Stimulated activated CD8-positive, alpha-beta memory T cell treated with anti-CD3 and anti-CD28 coated beads, Interleukin-15, amount 100 ng/mL, for 4 hours (primary cell): Measurements from ENCODE around the gene ABHD11.
"Not testable (repeated sequence)": the region's sequence is repeated elsewhere in the genome, so short reads cannot be mapped to it uniquely, and the experiment has no call there.

Source experiments
- DNase-seq, 2 donors: peaks; one replicate each; pipeline ENCODE4 v3.0.0-alpha.2; 2020; ENCODE audit warnings: low read depth in 2 of 2

ABHD11 gene

GRCh38 chr7:73718905-73719805, 19.4 kb downstream of the ABHD11 start, which contains the start of gene STX1A:
Gene STX1A (minus strand): TSS chr7:73719669. CDS start chr7:73719631, 38 bp downstream.
- peak; percentile 44 to 62 for DNase-seq

DNA sequence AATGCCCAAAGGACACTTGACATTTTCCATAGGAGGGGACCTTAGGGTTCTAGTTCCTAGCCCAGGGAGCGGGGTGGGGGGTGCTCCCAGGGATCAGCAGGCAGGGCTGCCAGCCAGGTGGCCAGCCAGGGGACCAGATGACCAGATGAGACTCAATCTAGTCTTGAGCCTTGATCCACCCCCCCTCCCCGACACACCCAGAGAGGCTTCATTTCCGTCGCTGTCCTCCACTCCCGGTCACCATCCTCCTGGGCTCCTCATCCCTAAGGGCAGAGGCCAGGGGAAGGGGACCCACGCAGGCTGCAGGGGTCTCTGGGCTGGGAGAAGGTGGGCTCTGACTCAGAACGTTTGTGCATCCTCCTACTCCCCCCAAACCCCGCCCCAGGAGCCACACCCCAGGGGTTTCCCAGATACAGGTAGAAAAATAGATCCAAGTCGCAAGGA, 20.1 kb downstream of the ABHD11 start:
- DNase-seq: no peak

DNA sequence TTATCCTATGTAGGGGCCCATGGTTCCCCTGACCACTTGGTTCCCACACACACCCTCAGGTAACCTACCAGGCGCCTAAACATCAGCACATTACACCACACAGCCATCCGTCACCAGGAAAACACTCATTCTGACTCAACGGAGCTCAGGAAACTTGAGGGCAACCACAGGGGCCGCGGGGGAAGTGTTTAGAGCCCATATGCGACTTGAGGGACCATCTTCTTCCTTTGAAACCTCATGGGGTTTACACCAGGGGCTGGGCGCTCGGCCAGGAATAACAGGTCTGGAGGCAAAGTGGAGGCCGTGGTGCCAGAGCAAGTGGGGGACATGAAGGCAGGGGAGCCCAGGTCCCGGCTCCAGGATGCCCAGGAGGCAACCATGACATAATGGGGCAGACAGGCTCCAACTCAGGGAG, 20.6 kb downstream of the ABHD11 start:
- peak; percentile 56 to 67 for DNase-seq

- DNase-seq: no peak
Observed at GRCh38 chr7:73717025-73717807, 21.4 kb downstream of the ABHD11 start.

GRCh38 chr7:73716318-73716890, 22.2 kb downstream of the ABHD11 start:
- no peak for DNase-seq

DNA sequence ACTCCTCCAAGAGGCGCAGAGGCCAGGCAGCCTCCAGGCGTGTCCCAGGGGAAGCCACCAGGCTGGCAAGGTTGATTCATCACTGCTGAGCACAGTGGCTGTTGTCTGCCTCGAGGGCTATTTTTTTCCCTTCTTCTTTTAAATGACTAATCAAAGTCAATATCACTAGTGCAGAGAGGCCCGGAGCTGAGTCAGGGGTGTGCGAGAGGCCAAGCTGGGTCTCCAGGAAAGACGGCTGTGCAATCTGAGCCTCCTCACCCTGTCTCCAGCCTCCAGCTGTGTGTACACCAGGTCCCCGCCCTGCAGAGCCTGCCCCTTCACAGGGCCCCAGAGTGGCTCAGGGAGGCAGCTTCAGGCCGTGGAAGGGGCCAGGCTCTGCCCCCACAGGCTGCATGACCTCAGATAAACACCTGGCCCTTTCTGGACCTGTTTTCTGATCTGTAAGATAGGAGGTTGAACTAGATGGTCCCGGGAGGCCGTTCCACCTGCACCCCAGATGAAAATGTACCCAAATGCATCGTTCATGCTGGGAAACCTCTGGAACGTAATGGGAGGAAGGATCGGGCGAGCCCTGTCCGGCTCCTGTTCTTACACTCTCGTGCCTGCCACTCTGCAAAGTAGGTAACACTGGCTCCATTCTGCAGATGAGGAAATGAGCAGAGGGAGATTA, 22.8 kb downstream of the ABHD11 start:
- no peak for DNase-seq

DNA sequence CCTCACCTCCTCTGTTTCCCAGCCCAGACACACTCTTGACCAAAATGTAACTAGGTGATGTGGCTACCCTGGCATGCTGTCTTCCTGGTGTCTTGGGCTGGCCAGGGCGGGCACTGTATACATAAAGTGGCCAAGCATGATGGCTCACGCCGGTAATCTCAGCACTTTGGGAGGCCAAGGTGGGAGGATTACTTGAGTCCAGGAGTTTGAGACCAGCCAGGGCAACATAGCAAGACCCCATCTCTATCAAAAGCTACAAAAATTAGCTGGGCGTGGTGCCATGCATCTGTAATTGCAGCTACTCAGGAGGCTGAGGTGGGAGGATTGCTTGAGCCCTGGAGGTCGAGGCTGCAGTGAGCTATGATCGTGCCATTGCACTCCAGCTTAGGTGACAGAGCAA, 25.3 kb downstream of the ABHD11 start:
- not testable (repeated sequence) for DNase-seq

GRCh38 chr7:73712773-73713172, 25.8 kb downstream of the ABHD11 start:
- DNase-seq: no peak

DNA sequence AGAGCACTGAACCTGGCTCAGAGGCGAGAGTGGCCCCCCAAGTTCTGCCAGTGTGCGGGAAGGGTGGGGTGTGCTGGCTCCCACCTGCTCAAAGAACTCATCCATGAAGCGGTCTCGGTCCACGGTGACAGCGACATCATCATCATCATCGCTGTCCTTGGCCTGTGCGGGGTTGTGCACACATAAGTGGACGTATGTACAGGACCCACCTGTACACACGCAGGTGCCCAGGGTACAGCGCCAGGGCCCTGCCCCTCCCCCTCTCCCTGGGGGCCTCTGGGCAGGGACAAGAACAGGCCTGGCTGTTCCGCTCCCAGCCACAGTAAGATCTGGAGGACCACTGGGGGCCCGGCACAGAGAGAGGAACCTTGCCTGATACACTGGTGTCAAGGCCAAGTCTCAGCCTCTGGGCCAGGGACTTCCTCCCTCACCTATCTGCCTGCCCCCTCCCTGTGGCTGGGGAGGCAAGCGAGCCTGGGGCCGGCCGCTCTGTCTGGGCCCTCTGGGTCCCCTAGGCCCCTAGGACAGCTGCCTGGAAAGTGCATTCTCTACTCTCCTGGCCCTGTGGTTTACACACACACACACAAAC, 29.5 kb downstream of the ABHD11 start:
- DNase-seq: no peak

DNA sequence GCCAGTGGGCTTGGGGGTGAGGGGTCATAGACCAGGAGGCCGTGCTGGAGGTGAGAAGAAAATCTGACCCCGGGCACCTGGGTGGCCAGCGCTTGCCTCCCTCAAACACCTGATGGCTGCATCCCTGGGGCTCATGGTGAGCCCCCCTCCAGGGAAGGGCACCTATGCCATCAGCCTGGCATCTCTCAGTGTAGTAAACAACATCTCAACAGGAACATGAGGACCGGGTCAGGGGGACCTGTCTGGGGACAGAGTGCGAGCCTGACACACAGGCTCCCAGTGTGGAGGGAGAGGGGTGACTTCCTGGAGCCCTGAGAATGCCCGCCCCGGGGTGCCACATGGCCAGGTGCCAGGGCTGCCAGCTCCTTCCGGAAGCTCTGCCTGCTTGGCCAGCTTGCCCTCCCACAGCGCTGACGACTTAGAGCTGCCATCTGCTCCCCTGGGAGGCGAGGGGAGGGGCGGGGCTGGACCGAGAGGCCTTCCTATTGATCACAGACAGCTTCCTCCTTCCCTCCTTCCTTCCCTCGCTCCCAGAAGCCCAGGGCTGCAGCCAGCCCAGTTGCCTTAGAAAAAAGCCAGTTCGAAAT, 31.5 kb downstream of the ABHD11 start:
- DNase-seq: no peak

- no peak for DNase-seq
Observed at GRCh38 chr7:73706126-73707044, 32.2 kb downstream of the ABHD11 start.

- no peak for DNase-seq
Observed at GRCh38 chr7:73705551-73705920, 33.1 kb downstream of the ABHD11 start.

DNA sequence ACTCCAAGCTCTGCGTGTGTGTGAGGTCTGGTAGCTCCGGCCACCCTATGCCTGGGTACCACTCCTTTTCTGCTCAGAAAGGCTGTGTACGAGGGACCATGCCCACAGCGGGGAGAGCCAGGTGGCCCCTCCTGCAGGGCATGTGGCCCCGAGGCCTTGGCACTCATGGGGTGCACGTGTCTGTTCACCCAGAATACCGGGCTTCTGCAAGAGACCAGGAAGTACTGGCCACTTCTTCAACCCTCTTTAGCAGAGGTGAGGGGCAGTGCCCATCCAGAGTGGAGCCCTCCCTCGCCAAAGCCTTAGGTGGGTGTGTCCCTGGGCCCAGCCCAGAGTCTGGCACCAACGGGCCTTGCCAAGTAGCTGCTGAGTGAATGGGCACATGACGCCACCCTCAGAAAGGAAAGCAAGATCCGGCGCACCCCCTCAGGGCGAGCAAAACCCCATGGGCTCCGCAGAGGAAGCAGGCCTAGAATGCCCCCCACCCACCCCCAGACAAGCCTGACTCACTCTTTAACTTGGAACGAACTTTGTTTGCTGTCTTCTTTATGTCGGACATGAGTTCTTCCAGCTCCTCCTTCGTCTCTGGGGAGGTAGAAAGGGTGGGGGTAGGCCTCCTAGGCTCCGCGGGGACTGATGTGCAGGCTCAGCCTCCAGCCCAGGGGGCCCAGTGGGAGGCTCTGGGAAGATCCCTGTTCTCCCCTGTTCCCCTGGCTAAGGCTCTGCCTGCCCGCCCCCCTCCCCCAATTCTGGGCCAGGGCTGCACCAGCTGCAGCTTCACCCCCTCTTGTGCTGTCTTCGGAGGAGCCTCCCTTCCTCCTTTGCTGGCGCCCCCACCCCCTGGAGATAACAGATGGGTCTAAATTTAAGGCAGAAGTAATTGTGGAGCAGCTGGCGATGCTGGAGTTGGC, 33.7 kb downstream of the ABHD11 start:
- no peak for DNase-seq

DNA sequence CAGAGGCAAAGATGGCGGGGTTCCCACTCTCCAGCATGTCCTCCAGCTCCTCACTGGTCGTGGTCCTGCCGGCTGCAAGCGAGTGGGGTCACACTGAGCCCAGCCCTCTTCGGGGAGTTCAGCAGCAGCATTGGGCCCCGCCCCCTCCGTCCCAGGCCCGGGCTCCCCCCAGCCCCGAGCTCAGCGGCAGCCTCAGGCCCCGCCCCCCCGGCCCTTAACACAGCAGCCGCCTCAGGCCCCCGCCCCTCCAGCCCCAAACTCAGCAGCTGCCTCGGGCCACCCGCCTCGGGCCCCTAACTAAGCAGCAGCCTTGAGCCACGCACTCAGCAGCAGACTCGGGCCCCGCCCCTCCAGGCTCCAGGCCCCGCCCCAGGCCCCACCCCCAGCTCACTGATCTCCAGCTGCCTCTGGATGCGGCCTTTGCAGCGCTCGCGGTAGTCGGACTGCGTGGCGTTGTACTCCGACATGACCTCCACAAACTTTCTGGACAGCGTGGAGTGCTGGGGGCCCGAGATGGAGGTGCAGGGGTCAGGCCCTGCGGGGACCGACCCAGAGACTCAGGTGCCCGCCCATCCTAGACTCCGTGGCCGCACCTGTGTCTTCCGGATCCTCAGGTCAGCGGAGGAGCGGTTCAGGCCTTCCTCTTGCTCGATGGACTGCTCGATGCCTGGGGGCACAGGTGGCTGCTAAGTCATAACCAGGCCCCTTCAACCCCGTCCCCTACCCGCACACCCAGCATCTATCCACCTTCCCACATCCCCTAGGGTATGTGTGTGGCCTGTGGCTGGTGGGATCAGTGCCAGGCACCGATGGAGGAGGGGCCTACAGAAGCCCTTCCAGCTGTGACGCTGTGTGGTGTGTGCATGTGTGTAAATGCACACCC, 34.6 kb downstream of the ABHD11 start:
- DNase-seq: no peak

DNA sequence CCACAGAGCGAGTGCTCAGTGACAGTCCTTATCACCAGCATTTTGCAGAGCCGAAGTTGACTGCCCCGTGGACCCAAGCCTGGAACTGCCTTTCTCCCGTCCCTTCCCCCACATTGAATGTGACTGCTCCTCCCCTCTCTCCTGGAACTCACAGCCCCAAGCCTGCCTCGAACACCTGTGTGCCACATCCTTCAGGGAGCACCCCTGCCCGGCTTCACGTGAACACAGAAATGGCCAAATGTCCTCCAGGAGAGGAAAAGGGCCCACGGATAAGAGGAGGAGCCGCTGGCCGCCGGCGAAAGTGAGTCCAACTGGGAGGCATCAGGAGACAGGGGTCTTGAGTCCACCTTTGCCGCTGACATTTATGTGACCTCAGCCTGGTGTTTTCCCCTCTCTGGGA, 35.4 kb downstream of the ABHD11 start:
- no peak for DNase-seq

DNA sequence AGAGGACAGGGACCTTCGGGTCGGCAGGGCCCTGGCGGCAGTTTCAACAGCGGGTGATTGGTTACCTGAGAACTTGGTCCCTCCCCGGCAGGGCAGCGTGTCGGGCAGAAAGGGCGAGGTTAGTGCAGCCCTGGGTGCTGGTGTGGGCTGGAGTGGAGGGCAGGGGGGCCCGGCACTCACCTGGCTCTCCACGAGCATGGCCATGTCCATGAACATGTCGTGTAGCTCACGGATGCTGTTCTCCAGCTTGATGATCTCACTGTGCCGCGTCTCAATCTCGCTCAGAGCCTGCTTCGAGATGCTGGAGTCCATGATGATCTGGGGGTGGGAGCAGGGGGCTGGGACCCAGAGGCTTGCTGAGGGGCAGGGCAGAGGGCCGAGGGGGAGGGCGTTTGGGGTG, 35.9 kb downstream of the ABHD11 start:
- DNase-seq: no peak

GRCh38 chr7:73702226-73702625, 36.4 kb downstream of the ABHD11 start:
- DNase-seq: no peak
